CD4-positive, alpha-beta T cell treated with Interleukin-15 for 1 hour (primary cell): ENCODE results near the gene SIGLEC7.
"Not testable (repeated sequence)": the region's sequence is repeated elsewhere in the genome, so short reads cannot be mapped to it uniquely, and the experiment has no call there.

ENCODE experiments used
- DNase-seq: peaks from one replicate; pipeline ENCODE4 v3.0.0-alpha.2; 2020

Gene SIGLEC7

DNA sequence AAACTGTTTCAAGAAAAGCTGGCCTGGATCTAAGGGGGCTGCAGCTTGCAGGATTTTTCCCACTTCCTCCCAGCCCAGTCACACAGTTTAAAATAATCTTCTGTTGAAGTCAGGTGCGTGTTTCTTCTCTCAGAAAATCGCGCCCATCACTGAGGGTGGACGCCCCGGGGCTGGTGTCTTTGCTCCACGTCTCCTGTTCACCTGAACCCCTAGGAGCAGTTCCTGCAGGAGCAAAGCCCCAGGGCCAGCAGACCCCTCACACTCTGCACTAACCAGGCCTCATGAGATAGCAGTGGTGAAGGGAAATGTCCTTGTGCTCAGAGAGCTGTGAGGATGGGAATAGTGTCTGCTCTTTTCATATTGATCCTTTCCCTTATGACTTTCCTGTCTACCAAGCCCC is 920 bp upstream of the SIGLEC7 start:
- no peak for DNase-seq

DNA sequence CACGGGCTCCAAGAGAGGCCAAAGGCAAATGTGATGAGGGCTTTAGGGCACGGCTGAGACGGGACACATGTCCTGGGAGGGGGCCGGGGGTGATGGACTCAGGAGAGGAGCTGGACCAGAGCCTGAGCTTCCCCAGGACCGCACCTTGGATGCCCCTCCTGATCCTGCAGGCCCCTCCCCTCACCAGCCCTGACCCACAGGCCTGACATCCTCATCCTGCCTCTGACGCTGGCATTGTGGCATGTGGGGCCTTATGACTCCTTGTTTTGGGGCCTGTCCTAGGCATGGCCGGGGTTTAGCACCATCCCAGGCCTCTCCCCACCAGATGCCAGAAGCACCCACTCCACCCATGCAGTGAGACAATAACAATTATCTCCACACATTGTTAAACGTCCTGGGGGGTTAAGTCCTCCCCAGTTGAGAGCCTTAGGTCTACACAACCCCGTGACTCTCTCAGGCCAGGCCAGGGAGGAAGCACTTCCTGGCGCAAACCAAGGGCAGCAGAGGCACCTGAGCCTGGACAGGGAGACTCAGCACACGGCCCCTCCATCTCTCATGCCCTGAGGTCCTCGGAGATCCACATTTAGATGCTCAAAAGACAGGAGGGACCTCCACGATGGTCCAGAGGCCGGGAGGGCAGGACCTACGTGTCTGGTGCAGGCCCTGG is 841 bp downstream of the SIGLEC7 start:
- DNase-seq: not testable (repeated sequence)

DNA sequence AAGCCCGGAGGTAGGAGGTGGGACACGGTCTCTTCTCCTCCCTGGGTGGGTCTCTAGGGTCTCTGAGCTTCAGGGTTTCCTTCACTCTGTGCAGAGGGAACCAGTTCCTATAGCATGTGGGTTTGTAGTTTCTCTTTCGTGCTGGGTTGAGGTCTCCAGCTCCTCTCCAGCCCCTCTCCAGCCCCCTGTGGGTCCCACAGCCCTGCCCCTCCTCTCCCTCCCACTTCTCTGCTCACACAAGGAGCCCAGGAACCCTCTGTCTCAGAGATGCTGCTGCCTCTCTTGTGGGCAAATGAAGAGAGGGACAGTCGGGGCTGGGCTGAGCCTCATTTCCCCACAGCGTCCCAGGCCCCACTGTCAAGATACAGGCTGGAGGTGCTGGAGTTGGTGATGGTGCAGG is 1.4 kb downstream of the SIGLEC7 start:
- no peak for DNase-seq

DNA sequence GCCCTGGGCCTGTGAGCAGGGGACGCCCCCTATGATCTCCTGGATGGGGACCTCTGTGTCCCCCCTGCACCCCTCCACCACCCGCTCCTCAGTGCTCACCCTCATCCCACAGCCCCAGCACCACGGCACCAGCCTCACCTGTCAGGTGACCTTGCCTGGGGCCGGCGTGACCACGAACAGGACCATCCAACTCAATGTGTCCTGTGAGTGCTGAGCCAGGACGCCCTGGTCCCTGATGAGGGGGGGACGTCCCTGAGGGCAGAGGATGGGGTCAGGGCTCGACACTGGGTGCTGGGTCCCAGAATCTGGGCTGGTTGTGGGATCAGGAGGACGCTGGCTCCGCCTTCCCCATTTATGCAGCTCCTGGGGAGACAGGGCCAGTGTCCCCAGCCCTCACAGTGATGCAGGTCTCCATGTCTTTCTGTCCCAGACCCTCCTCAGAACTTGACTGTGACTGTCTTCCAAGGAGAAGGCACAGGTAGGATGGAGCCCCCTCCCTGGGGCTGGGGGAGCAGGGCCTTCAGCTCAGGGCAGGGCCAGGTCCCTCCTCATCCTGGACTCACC is 2.5 kb downstream of the SIGLEC7 start:
- DNase-seq: no peak

DNA sequence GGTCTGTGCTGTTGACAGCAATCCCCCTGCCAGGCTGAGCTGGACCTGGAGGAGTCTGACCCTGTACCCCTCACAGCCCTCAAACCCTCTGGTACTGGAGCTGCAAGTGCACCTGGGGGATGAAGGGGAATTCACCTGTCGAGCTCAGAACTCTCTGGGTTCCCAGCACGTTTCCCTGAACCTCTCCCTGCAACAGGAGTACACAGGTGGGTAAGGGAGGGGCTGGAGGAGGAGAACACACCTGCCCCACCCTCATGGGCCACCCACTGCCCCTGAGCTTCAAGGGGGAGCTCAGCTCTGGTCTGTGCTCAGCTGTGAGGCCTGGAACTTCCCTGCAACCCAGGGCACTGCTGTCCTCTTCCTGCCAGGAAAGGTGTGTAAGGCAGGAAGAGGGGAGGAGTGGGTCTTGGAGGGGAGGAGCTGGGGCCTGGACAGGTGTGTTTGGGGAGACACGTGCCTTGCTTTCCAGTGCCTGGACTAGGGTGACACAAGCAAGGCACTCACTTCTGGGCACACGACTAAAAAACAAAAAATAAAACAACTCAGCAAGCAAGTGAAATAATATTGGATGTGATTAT is 3.9 kb downstream of the SIGLEC7 start:
- DNase-seq: no peak

DNA sequence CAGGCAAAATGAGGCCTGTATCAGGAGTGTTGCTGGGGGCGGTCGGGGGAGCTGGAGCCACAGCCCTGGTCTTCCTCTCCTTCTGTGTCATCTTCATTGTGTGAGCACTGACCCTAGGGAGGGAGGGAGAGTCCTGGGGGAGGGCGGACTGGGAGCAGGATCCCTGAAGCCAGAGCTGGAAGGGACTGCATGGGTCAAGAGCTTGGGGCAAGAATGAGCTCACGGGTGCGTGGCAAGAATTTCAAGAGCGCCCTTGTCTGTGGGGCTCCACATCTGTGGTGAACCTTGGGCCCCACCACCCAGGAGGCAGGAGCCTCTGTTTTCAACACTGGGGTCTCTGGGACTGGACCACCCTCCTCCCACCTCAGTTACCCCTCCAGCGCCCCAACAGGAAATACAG is 4.7 kb downstream of the SIGLEC7 start:
- no peak for DNase-seq

DNA sequence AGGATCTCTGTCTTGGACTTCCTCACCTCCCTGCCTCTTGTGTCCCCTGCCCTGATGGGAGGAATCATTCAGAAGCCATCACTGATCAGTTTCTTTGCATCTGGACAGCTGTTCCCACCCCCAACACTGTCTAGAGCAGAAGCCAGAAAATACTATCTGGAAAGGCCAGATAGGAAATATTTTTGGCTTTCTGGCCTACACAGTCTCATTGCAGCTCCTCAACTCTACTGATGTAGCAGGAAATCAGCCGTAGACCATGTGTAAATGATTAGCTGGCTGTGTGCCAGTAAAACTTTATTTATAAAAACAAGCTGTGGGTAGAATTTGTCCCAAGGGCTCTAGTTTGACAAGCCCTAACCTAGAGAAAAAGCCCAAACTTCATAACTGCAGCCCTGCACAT is 5.6 kb downstream of the SIGLEC7 start:
- DNase-seq: no peak

DNA sequence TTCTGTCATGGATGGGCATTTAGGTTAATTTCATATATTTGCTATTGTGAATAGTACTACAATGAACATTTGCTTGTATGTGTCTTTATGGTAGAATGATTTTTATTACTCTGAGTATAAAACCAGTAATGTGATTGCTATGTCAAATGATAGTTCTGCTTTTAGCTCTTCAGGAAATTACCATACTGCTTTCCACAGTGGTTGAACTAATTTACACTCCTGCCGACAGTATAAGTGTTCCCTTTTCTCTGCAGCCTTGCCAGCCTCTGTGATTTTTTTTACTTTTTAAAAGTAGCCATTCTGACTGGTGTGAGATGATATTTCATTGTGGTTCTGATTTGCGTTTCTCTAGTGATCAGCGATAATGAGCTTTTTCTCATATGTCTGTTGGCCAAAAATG is 6.5 kb downstream of the SIGLEC7 start:
- no peak for DNase-seq

DNA sequence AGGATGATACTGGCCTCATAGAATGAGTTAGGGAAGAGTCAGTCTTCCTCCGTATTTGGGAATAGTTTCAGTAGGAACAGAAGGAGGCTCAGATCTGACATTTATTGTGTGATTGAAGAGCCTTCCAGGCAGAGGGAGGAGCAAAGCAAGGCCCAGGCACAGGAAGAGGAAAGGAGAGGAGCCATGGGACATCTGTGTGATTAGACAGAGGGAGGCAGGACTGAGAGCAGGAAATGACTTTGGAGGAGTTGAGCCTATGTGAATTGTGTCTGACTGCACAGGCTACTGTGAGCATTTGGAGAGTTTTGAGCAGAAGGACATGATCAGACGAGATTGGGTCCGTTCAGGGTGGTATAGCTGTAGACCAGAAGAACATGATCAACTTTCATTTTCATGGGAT is 8.5 kb downstream of the SIGLEC7 start:
- DNase-seq: no peak

DNA sequence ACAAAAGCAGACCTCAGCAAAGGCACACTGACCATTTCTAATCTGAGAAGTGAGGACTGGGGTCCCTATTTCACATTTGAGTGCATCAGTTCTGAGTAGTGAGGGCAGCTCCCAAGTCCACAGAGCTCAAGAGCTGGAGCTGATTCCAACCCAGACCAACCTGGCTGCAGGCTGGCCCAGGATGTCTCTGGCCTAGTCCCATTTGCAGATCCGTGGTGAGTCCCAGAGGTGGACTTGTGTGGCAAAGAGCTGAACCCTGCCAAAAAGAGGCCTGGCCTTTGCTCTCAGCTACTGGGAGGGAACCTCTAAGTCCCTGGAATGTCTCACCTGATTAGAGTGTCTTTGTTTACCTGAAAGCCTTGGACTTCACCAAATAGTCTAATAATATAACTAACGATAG is 14.6 kb downstream of the SIGLEC7 start:
- no peak for DNase-seq

DNA sequence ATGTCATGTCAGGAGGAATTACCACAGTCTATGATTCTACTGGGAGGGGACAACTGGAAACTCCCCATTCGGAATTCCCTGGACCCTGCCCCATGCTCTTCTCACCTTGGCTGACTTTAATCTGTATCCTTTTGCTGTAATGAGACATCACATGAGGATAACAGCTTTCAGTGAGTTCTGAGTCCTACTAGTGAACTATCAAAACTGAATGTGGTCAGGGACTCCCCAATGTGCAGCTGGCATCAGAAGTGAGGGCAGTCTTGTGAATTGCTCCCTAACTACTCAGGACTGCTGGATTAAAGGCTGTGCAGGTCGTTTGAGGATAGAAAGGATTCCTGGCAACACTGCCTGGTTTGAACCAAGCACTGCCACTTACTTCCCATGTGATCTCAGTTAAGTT is 15.2 kb downstream of the SIGLEC7 start:
- no peak for DNase-seq

DNA sequence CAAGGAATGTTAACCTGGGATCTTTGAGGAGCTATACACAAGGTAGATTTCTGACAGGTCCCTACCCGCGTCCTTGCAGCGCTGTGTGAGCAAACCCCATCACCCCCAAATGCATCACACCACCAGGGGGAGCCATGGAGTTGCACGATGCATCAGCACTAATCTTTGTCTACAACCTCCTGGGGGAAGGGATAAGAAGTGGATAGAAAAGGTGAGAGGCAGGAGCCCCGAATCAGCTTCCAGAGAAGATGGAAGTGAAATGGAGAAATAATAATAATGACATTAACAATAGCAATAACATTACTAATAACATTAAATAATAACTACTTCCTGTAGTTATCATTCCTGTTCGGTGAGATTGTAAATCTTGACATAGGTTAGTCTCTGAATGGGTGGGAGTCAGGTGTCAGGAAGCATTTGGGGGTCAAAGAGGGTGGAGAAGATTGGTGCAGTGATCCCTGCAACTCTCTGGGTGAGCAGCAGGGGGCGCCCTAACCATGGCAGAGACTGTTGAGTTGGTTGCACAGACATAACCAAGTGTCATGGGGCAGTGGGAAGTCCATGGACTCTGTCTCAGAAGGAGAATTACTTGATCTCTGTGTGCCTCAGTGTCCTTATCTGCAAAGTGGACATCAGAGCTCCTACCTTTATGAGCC is 16.5 kb downstream of the SIGLEC7 start:
- DNase-seq: peak; percentile 65

DNA sequence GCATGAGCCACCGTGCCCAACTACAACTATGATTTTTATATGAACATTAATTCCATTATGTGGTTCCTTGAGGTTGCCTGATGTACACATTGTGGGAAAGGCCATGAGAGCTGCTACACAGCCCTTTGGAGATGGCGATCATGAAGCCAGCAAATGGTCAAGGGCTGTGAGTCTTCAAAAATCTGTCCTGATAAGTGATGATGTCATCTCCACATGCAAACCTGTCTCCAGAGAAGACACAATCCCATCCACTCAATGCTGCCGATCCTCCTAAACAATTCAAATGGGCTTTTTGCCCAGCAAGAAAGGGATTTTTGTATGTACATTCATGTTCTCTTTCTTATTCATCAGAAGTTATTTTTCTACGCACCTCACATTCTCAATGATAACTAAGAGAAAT is 17.6 kb downstream of the SIGLEC7 start:
- no peak for DNase-seq

DNA sequence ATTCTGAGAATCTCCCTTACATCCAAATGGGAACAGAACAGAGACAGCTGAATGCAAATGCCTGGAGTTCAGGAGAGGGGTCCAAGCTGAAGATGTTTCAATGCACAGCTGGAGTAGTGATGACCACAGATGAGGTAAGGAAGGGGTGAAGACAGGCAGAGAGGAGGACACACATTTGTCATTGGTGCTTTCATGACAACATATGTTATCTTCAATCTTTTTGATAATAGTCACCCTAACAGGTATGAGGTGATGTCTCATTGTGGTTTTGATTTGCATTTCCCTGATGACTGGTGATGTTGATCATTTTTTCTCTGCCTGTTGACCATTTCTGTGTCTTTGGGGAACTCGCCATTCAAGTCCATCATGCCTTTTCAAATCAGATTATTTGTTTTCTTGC is 19.2 kb downstream of the SIGLEC7 start:
- DNase-seq: no peak

DNA sequence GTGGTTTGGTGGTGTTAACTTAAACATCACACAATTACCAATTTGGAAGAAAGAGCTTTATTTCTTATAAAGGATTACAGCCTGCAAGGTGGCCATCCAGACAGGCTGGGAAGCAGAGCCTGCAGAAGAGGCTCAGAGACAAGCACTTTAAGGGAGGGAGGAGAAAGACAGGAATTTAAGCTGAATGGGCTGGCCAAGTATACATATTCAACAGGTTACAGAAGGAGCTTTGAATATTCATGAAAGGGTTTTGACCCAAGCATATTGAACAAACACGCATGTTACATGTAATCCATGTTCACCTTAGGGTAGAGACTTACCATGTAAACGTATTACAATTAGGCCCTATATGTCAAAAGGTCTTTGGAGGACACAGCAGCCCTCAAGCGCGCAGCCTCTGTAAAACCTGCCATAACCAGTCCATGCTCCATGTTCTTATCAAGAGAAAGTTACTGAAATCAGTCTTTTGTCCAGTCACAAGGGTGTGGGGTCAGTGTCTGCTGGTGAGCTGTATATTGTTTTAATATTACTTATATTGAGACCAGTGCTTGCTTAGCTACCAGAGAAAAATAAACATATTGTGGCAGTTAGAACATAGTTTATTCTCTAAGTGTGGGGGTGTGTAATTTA is 19.9 kb downstream of the SIGLEC7 start:
- DNase-seq: no peak

DNA sequence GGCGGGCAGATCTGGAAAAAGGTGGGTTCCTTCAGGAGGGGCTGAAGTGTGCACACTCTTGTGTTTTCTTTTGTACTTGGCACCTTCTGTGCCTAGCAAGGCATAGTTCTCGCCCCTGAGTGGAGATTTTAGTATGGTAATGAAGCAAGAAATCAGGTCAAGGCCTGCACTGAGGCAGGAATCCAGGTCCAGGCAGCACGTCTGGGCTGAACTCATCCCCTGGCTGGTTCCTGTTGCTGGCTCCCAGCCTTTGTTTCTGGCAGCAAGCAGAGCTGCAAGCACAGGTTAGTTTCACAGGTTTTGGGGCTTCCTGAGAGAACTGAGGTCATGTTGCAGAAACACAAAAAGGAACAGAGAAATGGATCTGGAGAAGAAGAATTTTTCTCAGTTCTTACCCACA is 21.2 kb downstream of the SIGLEC7 start:
- no peak for DNase-seq

DNA sequence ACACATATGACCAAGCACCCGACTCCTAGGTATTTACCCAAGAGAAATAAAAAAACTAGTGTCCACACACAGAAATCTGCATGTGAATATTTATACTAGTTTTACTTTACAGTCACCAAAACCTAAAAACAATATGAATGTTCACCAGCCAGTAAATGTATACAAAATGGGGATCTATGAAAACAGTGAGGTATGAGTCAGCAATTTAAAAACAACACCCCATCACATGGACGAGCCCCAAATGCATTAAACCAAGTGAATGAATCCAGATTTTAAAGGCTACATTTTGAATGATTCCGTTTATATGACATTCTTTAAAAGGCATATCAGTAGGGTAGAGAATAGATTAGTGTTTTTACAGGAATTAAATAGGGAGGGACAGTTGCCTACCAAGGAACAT is 22.1 kb downstream of the SIGLEC7 start:
- no peak for DNase-seq

DNA sequence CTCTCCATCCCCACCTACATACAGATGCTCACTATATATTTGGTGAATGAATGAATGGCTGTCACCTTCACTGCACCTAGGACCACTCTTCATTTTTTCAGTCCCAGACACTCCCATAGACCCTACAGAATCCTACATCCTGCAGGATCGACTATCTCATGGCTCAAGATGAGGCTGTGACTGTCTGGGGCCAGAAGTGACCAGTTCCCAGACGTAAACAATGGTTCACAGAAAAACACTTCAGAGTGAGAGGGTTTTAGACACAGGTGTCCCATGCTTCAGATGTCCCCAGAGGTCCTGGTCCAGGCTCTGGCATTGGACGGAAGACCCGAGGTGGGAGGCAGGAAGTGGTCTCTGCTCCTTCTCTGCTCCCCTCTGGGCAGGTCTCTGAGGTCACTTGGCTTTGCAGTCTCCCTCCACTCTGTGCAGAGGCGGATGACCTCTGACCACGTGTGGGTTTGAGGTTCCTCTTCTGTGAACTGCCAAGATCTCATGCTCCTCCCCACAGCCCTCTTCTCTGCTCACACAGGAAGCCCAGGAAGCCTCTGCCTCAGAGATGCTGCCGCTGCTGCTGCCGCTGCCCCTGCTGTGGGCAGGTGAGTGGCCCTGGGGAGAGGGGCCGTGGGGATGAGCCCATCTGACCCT is 24.9 kb downstream of the SIGLEC7 start:
- peak; percentile 60 for DNase-seq

DNA sequence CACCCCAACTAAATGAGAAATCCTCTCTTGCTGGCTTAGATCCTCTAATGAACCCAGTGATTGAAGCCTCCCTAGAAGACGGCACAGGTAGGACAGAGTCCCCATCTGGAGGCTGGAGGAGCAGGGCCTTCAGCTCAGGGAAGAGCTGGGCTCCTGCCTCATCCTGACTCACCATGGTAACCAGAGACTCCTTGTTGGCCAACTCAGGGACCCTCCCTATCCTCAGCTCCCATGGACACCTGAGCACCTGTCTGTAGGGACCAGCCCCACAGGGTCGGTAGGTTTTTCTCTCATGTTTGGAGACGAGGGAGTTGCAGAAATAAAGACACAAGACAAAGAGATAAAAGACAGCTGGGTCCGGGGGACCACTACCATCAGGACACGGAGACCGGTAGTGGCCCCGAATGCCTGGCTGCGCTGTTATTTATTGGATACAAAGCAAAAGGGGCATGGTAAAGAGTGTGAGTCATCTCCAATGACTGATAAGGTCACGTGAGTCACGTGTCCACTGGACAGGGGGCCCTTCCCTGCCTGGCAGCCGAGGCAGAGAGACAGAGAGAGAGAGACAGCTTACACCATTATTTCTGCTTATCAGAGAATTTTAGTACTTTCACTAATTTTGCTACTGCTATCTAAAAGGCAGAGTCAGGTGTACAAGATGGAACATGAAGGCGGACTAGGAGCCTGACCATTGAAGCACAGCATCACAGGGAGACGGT is 26.6 kb downstream of the SIGLEC7 start:
- DNase-seq: no peak

DNA sequence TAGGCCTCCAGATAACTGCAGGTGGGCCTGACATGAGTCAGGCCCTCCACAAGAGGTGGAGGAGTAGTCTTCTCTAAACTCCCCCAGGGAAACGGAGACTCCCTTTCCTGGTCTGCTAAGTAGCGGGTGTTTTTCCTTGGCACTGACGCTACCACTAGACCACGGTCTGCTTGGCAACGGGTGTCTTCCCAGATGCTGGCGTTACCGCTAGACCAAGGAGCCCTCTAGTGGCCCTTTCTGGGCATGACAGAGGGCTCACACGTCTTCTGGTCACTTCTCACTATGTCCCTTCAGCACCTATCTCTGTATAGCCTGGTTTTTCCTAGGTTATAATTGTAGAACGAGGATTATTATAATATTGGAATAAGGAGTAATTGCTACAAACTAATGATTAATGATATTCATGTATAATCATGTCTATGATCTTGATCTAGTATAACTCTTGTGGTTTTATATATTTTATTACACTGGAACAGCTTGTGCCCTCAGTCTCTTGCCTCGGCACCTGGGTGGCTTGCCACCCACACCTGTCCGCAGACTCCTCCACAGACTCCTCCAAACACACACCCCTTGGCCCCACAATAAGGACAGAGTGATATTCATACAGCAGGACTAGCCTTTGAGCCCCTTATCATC is 27.3 kb downstream of the SIGLEC7 start:
- peak; percentile 67 for DNase-seq

DNA sequence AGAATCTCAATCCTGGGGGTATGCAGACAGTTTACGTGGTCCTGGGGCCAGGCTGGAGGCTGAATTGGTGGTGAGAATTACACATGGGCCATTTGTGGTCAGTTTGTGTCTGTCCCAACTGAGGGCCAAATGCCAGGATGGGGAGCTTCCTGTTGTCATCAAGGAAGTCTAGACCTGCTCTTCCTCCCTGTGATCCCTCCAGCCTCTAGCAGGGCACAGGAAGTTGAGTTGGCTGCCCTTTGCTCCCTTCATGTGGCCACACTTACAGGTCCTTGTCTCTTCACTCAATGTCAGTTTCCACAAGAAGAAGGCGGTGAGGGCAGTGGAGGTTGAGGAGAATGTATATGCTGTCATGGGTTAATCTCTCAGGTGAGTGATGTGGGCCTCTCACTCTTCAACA is 30.1 kb downstream of the SIGLEC7 start:
- DNase-seq: no peak

DNA sequence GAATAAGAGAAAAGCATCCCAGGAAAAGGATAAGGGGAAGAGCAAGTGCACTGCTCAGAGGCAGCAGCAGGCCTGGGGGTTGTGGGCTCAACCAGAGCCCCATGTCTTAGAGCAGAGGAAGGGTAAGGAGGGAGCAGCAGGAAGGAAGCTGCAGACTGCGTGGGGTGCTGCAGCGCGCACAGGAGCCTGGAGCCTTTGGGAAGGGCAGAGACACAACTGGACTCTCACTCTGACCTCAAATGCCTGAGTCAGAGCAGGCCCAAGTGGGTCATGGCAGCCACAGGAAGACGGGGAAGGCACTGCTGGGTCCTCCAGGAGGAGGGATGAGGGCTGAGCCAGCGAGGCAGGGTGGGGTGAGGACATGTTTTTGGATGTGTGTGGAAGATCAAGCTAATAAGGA is 31.6 kb downstream of the SIGLEC7 start:
- DNase-seq: no peak
